Neural crest cell (in vitro differentiated cells): ENCODE measurements around the gene PRICKLE2. TPM values are rescaled to one million over a fixed set of nuclear protein-coding genes. Genes with fewer than 3 reads are reported as not detected.
A peak's percentile ranks its signal among the peaks of the same experiment; 100 is the strongest.

Experiments used
- DNase-seq: peaks from one replicate; pipeline ENCODE4 v3.0.0; 2021; ENCODE audit warnings: low read depth, mixed read lengths, low spot score
- H3K27ac Mint-ChIP-seq: one replicate; pipeline ENCODE4 v1.8.0; 2021; ENCODE audit warnings: mild to moderate bottlenecking, mixed read lengths; ENCODE audit not compliant: unreplicated experiment
- H3K27me3 Mint-ChIP-seq: 2 replicates; pipeline ENCODE4 v1.8.0; 2021; ENCODE audit warnings: low read depth, mild to moderate bottlenecking, mixed read lengths
- H3K36me3 Mint-ChIP-seq: 2 replicates; pipeline ENCODE4 v1.8.0; 2021; ENCODE audit warnings: low read depth, mild to moderate bottlenecking, mixed read lengths
- H3K4me1 Mint-ChIP-seq: 2 replicates; pipeline ENCODE4 v1.8.0; 2021; ENCODE audit warnings: mixed read lengths
- H3K4me3 Mint-ChIP-seq: one replicate; pipeline ENCODE4 v1.8.0; 2021; ENCODE audit warnings: mild to moderate bottlenecking, mixed read lengths
- H3K9me3 Mint-ChIP-seq: 2 replicates; pipeline ENCODE4 v1.8.0; 2021; ENCODE audit warnings: mixed read lengths
- CTCF ChIP-seq: fragments of 200-600 bp; sonication (generic); conservative IDR thresholded peaks from 2 replicates; pipeline ENCODE4 v1.5.0; 2021; ENCODE audit warnings: antibody characterized with exemption, mild to moderate bottlenecking
- total RNA-seq: library from RNA; stranded (reverse); gene quantifications from 2 replicates; pipeline ENCODE4 v1.2.1, GENCODE V29; 2021

PRICKLE2 gene
- total RNA-seq, 1 donor from 2014 or later: 11.8 TPM

GRCh38 chr3:64166584-64167162, 58.6 kb downstream of the PRICKLE2 start:
- Mint-ChIP-seq H3K27ac (no peak overlapping the region), H3K27me3 (no peaks in the 10 kb centered on the region), H3K4me3 (no peak overlapping the region), H3K9me3 (no peaks in the 10 kb centered on the region), H3K36me3 (no peaks in the 10 kb centered on the region), H3K4me1 (peaks cover 16% of the 10 kb centered on the region)
- DNase-seq: no peak
- peak; percentile 37 for TF ChIP-seq CTCF

GRCh38 chr3:64164349-64164748, 60.9 kb downstream of the PRICKLE2 start:
- Mint-ChIP-seq H3K9me3 (peaks cover 2% of the 10 kb centered on the region), H3K4me3 (no peak overlapping the region), H3K36me3 (peaks cover 7% of the 10 kb centered on the region), H3K27me3 (no peaks in the 10 kb centered on the region), H3K4me1 (peaks cover 19% of the 10 kb centered on the region), H3K27ac (no peak overlapping the region)
- no peak for DNase-seq
- no peak for TF ChIP-seq CTCF

DNA sequence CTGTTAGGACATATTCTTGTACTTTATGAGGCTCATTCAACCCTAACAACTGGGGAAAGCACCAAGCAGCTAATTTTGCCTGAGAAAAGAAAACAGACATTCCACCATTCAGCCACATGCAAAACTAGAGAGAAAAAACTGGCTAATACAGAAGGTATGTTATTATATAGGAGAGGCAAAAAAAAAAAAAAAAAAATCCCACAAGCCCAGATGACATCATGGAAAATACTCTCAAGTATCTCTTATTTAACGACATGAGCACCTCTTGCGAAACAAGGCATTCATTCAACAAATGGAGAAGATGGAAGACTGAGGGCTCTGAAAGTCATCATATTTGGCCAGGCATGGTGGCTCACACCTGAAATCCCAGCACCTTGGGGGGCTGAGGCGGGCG, 61.5 kb downstream of the PRICKLE2 start:
- Mint-ChIP-seq H3K4me3 (no peak overlapping the region), H3K27ac (no peak overlapping the region), H3K9me3 (peaks cover 3% of the 10 kb centered on the region), H3K27me3 (no peaks in the 10 kb centered on the region), H3K4me1 (peaks cover 19% of the 10 kb centered on the region), H3K36me3 (peaks cover 12% of the 10 kb centered on the region)
- TF ChIP-seq CTCF: no peak
- no peak for DNase-seq

DNA sequence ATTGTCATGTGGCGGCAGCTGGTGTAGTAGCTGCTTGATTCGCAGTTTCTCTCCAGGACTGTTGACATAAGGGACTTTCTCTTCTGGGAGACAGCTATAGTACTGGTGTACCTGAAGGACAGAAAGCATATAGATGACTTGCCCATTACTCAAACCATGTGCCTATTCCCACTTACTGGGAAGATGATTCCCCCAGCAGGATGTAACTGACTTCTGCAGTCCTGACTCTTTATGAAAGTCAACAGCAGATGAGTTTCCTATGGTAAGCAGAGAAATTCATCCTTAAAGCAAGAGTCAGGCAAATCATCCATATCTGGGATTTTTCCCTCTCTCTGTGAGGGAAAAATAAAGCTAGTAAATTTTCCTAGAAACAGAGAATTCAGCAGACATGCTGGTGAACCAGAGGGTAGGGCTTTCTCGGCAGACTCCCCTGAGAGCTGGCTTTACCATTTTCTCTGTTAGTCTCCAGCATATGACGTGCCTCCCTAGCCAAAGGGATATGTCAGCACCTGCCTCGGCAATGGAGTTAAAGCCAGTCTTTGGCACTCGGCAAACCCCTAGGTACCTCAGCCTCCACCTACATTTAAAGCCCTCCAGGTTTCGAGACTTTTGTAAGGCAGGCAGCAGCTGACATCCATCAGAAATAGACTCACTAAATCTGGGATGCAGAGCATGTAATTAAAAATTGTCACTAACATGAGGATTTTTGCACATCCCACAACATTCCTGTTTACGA, 62.1 kb downstream of the PRICKLE2 start:
- peaks cover 16% of the 10 kb centered on the region for H3K36me3 Mint-ChIP-seq
- no peaks in the 10 kb centered on the region for H3K27me3 Mint-ChIP-seq
- no peak for TF ChIP-seq CTCF
- H3K4me1 Mint-ChIP-seq: peaks cover 19% of the 10 kb centered on the region
- no peak for DNase-seq
- H3K9me3 Mint-ChIP-seq: peaks cover 3% of the 10 kb centered on the region
- no peak overlapping the region for H3K27ac Mint-ChIP-seq
- H3K4me3 Mint-ChIP-seq: no peak overlapping the region

- Mint-ChIP-seq H3K27ac (no peak overlapping the region), H3K27me3 (no peaks in the 10 kb centered on the region), H3K36me3 (peaks cover 21% of the 10 kb centered on the region), H3K9me3 (peaks cover 3% of the 10 kb centered on the region), H3K4me1 (peaks cover 19% of the 10 kb centered on the region), H3K4me3 (no peak overlapping the region)
- TF ChIP-seq CTCF: no peak
- no peak for DNase-seq
These were observed 63.7 kb downstream of the PRICKLE2 start for GRCh38 chr3:64161481-64161952.
